RPMI8226 (cell line): ENCODE results near the gene SNAPC3.

ENCODE experiments used
- DNase-seq: peaks from one replicate; pipeline ENCODE4 v3.0.0-alpha.2; 2015

SNAPC3 gene

DNA sequence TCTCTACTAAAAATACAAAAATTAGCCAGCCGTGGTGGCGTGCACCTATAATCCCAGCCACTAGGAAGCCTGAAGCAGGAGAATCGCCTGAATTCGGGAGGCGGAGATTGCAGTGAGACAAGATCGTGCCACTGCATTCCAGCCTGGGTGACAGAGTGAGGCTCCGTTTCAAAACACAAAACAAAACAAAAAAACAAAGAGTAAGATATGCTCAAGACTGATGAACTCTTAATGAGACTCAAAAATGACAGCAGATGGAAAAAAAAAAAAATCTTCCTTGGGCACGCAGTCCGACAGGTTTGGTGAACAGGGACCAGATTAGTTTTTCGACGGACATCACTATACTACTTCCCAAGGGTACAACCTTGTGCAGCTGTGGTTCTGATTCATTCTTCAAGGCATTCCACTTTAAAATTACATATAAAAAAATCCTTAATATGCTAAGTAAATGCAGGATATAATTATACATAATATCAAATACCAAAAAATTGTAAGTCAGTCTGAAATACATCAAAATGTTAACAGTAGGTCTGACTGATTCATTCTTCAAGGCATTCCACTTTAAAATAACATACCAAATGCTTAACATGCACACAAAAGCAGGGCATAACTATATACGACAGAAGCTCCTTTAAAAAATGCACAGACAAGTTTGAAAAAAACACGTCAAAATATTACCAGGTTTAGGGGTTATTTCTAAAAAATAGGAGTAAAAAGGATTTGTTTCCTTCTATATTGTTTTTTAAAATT is 75.7 kb downstream of the SNAPC3 start:
- no peak for DNase-seq

DNA sequence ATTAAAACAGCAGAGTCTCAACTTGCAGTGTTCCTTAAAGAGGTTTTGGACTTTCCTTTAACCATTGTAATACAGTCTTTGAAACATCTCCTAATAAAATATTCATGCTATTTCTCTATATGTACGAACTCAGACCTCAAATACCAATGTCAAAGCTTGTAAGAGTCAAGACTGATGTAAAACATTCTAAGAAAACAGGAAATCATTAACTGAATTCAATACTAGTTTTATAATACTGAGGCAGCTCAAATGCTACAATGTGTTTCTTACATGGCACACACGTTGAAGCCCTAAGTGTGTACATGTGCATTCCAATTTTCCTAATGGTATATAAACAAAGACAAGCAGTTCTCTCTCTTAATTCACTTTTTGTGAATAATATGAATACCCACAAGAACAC is 76.5 kb downstream of the SNAPC3 start:
- DNase-seq: no peak

DNA sequence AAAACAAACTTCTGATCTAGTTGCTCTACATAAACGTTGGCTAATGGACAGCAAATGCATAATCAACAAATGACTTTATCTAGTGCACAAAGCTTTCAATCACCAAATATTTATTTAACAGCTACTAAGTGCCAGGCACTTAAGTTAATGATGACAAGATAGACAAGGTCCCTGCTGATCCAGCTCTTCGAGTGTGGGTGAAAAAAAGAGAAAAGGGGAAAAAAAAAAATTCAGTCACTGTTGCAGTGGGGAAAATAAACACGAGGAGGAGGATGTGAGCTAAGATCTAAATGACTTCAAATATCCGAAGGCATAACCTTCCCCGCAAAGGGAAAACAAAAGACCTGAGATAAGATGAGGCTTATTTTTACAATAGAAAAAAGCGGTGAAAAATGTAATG is 78.5 kb downstream of the SNAPC3 start:
- DNase-seq: no peak

DNA sequence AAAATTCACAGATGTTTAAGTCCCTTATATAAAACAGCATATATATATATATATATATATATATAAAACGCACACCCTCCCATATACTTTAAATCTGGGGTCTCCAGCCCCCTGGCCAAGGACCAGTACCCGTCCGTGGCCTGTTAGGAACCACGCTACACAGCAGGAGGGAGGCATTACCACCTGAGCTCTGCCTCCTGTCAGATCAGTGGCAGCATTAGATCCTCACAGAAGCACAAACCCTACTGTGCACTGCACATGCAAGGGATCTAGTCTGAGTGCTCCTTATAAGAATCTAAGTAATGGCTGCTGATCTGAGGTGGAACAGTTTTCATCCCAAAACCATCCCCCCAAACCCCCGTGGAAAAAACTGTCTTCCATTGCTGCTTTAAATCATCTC is 79.1 kb downstream of the SNAPC3 start:
- DNase-seq: no peak

DNA sequence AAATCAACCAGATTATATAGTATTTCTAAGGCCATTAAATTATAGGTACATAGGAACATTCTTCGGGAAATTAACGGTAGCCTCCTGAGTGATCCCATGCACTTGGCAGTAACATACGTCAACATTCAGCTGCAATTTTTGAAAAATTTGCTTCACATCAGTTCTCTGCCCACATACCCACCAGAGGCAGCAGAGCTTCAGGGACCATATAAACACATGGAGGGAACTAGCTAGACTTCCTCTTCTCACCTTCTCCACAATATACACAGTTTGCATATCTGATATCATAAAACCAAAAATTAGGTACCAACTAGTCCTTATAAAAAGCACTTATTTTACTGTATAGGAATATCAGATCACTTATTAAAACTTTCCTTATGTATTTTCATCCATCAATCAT is 83.2 kb downstream of the SNAPC3 start:
- no peak for DNase-seq

DNA sequence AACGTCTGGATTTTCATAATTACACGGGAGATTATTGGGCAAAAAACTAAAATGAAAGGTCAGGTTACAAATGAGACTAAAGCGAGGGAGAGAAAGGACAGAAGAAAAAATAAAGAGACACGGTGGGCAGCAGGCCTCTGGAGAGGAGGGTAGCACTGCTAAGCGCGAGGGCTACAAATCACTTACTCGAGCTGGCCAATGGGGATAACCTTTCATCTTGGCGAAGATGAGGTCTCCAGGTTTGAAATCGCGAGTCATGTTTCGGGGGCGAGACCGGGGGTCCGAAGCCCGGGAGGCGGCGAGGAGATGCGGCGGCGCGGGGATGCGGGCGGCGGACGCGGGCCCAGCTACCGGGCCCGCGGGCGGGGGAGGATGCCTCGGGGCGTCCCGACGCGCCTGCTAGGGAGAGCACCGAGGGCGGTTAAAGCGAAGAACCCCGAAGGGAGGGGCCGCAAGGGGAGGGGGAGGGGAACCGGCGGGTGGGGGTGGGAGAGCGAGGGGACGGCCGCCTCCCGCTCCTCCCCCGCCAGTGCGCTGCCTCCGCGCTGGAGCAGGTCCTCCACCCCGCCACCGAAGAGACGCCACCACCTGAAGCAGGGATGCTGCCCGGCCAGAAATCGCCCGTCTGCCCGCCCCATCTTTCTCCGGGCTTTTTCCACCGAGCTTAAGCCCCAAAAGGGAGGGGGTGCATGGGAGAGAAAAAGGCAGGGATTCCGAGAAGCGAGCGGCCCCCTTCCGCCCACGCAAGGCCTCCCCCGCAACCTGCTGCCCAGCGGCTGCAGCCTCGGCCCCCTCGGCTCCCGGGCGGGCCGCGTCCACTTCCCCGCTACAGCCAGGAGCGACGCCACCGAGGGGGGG is 87.5 kb downstream of the SNAPC3 start:
- DNase-seq: peak; percentile 58

DNA sequence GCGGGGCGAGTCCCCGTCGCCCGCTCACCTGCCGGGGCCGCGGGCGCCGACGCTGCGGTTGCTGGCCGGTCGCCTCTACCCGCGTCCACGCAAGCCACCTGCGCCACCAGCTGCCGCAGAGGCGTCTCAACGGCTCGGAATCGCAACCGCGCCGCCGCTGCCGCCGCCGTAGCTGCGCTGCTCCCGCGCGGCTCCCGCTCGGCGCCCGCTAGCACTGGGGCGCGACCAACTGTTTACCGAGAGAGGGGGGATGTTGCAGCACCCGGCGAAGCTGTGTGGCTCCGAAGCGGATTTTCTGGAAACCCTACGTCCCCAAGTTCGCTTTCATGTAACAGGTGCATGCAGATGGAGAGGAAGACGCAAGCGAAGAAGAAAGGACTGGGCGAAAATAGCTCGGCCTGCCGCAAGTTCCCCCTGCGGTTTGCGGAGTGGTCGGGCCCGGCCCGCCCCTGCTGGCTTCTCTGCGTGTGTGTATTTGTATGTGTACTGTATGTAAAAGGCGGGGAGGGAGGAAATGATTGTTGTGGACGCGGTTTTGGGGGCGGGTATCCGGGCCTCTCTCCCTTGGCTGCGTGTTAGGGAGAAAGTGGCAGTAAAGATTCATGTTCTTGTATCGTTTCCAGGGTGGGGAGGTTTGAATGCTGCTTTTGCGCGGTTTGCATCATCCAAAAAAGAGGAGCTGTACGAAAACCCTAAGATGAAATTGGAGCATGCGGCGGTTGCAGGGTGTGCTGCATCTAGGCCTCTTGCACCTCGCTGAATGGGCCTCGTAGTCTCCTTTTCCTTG is 88.3 kb downstream of the SNAPC3 start, which contains the start of gene PSIP1:
Gene PSIP1, minus strand, starts transcription at position 182 of the 787 bp plus-strand sequence. CDS start 782 bp downstream, outside the sequence.
- peak; percentile 89 for DNase-seq
